ENCODE data around the gene WWOX.

Gene WWOX

DNA sequence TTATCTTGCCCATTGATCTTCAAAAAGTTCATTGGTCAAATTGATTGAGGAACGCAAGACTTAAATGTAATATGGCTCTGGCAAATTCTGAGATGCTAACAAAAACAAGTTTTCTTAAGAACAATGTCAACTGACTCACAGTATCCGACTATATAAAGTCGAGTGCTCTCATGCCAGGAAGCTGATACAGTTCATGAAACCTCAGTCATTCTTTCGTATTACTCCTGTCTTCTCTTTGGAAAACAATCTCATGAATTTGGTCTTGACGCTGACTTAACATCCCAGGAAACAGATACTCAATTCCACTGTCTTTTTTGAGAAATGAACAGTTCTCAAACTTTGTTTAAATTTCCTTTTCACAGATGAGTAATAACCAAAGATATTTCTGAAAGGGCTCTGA is 796.2 kb downstream of the WWOX start:
- no peak for DNase-seq

DNA sequence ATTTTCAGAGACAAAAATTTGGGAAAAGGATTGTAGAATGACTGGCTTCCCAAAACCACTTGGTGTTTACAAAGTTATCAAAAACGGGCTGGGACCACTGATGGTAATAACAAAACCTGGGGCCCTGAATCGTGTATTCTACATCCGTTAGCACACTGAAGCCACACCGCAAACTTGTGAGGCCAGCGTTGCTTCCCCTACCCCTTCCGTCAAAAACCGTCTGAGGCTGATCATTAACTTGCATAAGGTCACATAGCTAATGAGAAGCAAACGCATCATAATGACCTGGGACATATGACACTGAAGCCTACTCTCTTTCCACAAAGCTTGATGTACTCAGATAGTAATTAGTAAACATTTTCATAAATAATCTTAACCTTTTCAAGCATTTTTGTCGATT is 796.8 kb downstream of the WWOX start:
- peak; percentile 34 for DNase-seq

GRCh38 chr16:78897299-78897698 is 797.8 kb downstream of the WWOX start:
- DNase-seq, result no peak

DNA sequence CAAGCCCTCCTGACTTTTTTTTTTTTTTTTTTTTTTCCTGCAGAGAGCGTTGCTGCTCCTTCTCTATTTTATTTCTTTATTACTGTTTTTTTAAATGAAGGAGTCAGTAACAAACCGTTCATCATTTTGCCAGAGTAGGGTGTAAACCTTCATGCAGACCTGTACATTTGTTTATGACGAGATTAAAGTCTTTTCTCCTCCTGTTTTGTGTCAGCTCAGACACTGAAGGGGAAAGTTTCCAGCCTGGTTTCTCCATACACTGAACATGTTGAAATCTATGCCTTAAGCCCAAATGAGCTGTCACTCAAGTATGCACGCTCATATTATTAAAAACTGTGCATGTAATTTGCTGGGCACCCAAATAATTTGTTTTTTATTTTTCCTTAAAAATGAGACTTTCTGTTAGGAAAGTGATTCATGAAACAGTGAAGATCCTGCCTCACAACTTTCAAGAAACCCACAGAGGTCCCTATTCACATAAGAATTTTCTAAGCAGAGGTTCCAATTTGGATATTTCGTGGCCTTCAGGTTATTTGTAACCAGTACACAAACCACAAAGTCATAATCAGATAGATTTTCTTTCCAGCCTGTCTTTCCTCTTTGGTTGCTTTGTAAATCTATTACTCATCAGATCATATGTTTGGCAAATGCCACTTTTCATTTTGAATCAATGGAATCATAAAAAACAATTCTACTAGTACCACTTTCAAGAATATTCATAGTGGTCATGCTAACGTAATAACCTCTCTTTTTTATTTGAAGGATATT is 800.8 kb downstream of the WWOX start:
- DNase-seq, result no peak

DNA sequence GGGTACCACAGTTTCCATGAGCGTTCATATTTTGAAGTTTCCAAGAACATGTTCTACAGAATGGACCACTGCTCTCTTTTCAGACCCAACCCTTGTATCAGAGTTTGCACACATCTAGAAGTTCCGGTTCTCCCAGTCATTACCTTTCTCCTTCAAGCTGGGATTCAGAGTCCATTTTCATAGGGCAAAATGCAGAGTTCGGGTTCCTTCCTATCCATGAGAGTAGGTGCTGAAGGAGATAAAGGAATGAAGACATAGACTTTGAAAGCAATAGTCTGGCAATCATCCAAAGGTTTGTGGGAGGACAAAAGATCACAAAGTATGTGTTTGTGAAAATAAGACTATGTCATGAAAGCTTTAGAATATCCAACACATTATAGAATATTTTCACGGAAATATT is 801.5 kb downstream of the WWOX start:
- DNase-seq, result no peak

DNA sequence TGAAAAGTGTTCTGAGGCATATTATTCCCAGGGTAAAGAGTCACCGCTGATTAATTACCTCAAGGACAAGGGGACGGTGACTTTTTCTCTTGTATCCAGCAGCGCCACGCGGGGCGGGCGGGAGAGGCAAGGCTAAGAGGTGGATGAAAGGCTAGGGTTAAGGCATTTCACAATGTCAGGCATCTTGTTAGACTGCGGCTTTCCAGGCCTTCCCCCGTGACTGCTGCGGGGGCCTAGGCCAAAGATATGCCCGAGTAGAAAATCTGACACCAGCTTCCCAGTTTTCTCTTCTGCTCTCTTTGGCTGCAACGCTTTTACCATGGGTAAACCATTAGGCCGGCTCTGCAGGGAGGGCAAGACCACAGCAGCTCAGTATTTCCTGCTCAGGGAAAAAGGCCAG is 802.9 kb downstream of the WWOX start:
- no peak for DNase-seq

DNA sequence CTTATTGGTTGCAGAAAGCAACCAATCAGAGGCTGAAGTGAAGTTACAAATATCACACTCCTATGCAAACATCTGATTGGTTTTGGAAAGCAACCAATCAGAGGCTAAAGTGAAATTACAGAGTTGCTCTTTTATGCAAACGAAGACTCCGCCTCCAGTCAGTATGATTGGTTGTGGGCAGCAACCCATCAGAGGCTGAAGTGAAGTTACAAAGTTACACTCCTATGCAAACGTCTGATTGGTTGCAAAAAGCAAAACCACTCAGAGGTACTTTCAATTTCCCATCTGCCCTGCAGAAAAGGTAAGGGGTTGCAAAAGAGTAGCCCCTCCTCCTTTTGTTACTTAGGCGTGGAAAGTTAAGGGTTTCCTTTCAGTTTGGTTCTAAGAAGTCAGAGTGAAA is 803.8 kb downstream of the WWOX start:
- no peak for DNase-seq

- DNase-seq, result no peak
These were observed 804.4 kb downstream of the WWOX start for GRCh38 chr16:78903843-78904242.

DNA sequence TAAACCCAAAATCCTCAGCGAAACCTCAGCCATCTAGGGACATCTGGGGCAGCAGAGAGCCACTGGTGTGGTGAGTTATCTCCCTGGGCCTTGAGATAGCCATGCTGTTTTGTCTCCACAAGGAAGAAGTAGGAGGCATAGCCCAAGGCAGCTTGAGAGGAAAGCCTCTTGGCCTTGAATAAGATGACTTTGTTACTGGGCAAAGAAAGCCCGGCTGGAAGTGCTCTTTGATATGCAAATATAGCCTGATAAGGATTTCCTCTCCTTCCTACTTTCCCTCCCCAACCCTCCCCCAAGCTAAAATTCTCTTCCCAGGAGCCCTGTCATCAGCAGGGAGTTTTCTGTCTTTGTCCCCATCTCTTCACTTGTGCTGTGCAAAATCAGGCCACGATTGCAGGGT is 806.7 kb downstream of the WWOX start:
- DNase-seq, result no peak

DNA sequence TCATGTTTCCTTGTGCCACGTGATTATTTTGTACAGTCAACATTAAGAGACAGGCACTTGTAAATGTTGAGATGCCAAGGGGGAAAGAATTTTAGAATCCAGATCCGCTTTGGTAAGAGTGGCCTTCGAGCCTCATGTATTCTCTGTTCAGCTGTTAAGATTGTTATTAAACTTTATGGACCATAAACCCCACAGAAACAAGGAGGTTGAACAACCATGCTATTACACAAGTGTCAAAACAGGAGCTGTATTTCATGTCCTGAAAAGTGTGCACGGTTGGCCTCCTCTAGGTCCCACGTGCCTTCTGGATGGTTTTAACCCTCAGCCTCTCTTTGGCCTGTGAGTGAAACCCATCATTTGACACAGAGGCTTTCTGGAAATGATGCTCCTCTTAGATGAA is 809.8 kb downstream of the WWOX start:
- DNase-seq, result no peak

GRCh38 chr16:78915811-78916345 is 816.4 kb downstream of the WWOX start:
- no peak for DNase-seq

DNA sequence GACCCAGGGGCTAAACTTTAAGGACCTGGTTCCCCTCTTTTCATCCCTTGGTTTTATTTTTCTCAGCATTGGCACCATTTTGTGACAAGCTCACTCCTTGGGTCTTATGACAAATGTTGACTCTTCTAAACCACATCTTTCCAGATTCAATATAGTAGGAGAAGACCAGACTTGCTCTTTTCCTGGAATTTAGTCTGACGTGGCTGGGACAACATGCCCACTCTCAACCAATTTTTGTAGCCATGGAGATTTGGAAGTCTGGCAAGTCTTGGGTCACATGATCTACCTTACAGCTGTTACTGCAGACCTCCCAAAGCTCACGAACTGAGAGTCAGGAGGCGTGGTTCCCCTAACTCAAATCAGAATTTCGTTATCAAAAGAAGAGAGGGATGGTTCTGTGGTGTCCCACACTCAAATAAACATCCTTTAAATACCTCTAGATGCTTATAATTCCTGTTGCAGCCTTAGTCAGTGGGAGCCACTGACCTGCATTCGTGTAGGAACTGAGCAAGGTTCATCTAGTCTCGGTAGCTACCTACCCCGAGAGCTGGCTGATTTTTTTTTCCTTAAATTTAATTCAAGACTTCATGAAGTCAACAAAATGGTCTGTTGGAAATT is 817.6 kb downstream of the WWOX start:
- DNase-seq, result no peak

DNA sequence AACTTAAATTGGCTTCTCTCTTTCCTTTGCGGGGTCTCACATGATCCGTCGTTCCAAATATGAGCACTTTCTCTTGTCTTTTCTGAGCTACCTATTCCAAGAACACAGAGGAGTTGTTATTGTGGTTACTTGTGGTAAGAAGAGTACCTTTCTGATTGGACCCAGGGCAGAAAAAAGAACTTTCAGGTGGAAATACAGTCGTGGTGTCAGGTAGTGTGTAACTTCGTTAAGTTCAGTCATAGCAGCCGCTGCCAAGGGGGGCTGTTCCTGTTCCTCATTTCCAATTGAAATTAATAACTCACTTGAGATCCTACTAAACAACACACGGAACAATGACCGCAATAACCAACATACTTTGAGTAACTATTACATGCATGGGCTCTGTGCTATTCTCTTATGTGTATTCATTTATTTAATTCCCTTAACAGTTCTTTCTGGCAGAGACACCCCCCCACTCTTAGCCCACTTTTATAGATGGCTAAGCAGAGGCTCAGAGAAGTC is 819.4 kb downstream of the WWOX start:
- no peak for DNase-seq

- no peak for DNase-seq
These were observed 820.4 kb downstream of the WWOX start for GRCh38 chr16:78919852-78920251.

DNA sequence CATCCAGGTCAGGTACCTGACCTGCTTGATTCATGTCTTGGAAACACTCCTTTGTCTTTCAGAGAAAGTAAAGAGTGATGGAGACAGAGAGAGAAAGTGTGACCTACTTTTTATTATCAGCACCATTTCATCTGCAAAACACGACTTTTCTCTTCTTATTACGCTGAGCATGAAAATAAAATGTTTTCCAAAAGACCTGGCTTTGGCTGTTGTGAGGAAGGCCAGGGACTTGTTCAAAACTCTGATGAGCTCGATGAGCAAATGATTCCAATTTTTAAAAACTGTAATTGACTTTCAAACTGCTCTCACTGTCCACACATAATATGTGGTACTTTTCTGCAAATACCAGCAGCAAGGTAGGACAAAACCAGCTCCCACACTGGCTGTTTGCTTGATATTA is 821.2 kb downstream of the WWOX start:
- DNase-seq, result no peak

- peak; percentile 36 for DNase-seq
These were observed 825.8 kb downstream of the WWOX start for GRCh38 chr16:78925083-78925767.

DNA sequence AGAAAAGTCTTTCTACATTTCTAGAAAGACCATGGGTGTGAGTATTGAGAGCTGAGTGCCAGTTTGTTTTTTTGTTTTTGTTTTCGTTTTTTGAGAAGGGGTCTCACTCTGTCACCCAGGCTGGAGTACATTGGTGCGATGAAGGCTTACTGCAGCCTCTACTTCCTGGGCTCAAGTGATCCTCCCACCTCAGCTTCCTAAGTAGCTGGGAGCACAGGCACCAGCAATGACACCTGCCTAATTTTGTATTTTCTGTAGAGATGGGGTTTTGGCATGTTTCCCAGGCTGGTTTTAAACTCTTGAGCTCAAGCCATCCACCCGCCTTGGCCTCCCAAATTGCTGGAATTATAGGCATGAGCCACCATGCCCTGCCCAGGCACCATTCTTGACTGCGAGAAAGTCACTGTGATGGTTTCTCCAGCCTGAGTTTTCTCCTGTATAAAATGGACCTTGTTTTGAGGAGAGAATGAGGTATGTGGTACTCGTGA is 827.3 kb downstream of the WWOX start:
- DNase-seq, result no peak

DNA sequence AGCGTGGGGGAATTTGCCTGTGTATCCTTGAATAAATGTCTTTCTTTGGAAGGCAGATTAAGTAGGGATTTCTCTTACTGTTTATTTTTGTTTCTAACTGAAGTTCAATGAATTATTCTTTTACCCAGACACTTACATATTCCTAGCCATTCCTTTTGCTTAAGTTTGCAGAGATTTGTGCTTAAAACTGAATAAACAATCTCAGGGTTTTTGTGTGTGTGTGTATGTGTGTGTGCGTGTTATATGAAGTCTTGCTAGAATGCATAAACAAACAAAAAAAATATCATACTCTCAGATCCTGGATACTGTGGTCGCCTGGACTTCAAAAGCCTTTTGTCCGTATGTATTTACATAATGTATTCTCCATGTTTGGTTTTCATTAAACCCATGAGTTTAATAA is 828.3 kb downstream of the WWOX start:
- DNase-seq, result no peak

GRCh38 chr16:78929841-78930240 is 830.4 kb downstream of the WWOX start:
- DNase-seq, result no peak

- no peak for DNase-seq
These were observed 831.1 kb downstream of the WWOX start for GRCh38 chr16:78930561-78930960.

DNA sequence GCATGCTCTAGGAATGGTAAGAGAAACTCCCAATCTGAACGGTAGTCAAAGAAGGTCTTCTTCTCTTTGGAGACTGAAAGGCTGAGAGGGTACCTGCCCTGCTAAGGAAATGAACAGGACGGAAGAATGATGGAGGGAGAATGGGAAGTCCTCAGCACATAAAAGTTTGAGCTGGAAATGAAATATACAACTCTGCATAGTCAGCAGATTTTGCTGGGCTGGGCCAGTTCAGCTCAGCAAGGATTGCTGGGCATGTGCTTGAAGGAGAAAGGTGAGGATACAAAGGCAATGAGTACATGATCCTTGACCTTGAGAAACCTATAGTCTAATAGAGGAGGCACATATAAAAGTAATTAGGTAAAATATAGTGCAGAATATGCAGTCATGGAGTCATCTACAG is 831.8 kb downstream of the WWOX start:
- DNase-seq, result no peak

- DNase-seq, result no peak
These were observed 832.2 kb downstream of the WWOX start for GRCh38 chr16:78931678-78932077.

- DNase-seq, result no peak
These were observed 833.0 kb downstream of the WWOX start for GRCh38 chr16:78932355-78932943.

Measured in CD4-positive, alpha-beta T cell treated with Interleukin-6 for 4 hours (primary cell).